Measurements from ENCODE around the gene UBE2E3.

UBE2E3 gene

GRCh38 chr2:180971811-180972210 lies 8.6 kb upstream of the UBE2E3 start:
- no peak for DNase-seq (ENCODE audit: low read depth, low spot score)
- in situ Hi-C loops (cut with HindIII; ENCODE audit: low sequenced_read_pairs), result no loop called here
- no peak overlapping the region for H3K4me3 ChIP-seq (ENCODE audit: low read depth, low read length)
- TF ChIP-seq CTCF (IDR thresholded peaks at IDR 0.05; ENCODE audit: low read depth, low read length), result no peak

GRCh38 chr2:180975585-180975984 lies 4.8 kb upstream of the UBE2E3 start:
- no peak for DNase-seq (ENCODE audit: low read depth, low spot score)
- in situ Hi-C loops (cut with HindIII; ENCODE audit: low sequenced_read_pairs), result no loop called here
- no peak overlapping the region for H3K4me3 ChIP-seq (ENCODE audit: low read depth, low read length)
- TF ChIP-seq CTCF (IDR thresholded peaks at IDR 0.05; ENCODE audit: low read depth, low read length), result no peak

GRCh38 chr2:180978903-180979748 lies 1.3 kb upstream of the UBE2E3 start:
- peak; percentile 71 for DNase-seq (ENCODE audit: low read depth, low spot score)
- no peak for TF ChIP-seq CTCF (IDR thresholded peaks at IDR 0.05; ENCODE audit: low read depth, low read length)
- H3K4me3 ChIP-seq (ENCODE audit: low read depth, low read length), result no peak overlapping the region
- in situ Hi-C loops (cut with HindIII; ENCODE audit: low sequenced_read_pairs), result no loop called here

GRCh38 chr2:180979749-180980105 lies 678 bp upstream of the UBE2E3 start:
- TF ChIP-seq CTCF (IDR thresholded peaks at IDR 0.05; ENCODE audit: low read depth, low read length), result no peak
- H3K4me3 ChIP-seq (ENCODE audit: low read depth, low read length), result peak overlapping the region; percentile 39
- DNase-seq (ENCODE audit: low read depth, low spot score), result peak; percentile 48
- in situ Hi-C loops (cut with HindIII; ENCODE audit: low sequenced_read_pairs), result no loop called here

- peak; percentile 51 for DNase-seq (ENCODE audit: low read depth, low spot score)
- in situ Hi-C loops (cut with HindIII; ENCODE audit: low sequenced_read_pairs), result no loop called here
- TF ChIP-seq CTCF (IDR thresholded peaks at IDR 0.05; ENCODE audit: low read depth, low read length), result no peak
- H3K4me3 ChIP-seq (ENCODE audit: low read depth, low read length), result peak overlapping the region; percentile 94
Observed at GRCh38 chr2:180980943-180981911, 822 bp downstream of the UBE2E3 start.

- peak overlapping the region; percentile 3 for H3K4me3 ChIP-seq (ENCODE audit: low read depth, low read length)
- DNase-seq (ENCODE audit: low read depth, low spot score), result peak; percentile 79
- in situ Hi-C loops (cut with HindIII; ENCODE audit: low sequenced_read_pairs), result no loop called here
- TF ChIP-seq CTCF (IDR thresholded peaks at IDR 0.05; ENCODE audit: low read depth, low read length), result peak; percentile 47
Observed at GRCh38 chr2:180983468-180984242, 3.2 kb downstream of the UBE2E3 start.

All from astrocyte of the spinal cord (primary cell).